GM10266 (cell line): ENCODE results near the gene RAB5IF.
A peak's percentile ranks its signal among the peaks of the same experiment; 100 is the strongest.

Source experiments
- DNase-seq: peaks from one replicate; pipeline ENCODE4 v3.0.0; 2012; ENCODE audit errors: extremely low spot score
- CTCF ChIP-seq: IDR thresholded peaks from 2 replicates; pipeline ENCODE4 v1.5.1; 2012; ENCODE audit warnings: mild to moderate bottlenecking, low read depth; ENCODE audit not compliant: control insufficient read depth, insufficient read depth; ENCODE audit errors: missing control alignments

Gene RAB5IF

GRCh38 chr20:36572701-36573102 is 32.9 kb upstream of the RAB5IF start:
- TF ChIP-seq CTCF: no peak
- DNase-seq: peak; percentile 49

- no peak for TF ChIP-seq CTCF
- DNase-seq: peak; percentile 100
Observed at GRCh38 chr20:36573103-36573797, 32.3 kb upstream of the RAB5IF start, which contains the start of gene TGIF2. Gene TGIF2, plus strand, starts transcription at chr20:36573597. Its CDS starts 5,178 bp downstream, at chr20:36578775.

- peak; percentile 74 for DNase-seq
Observed at GRCh38 chr20:36573798-36574365, 31.7 kb upstream of the RAB5IF start.

GRCh38 chr20:36574366-36575135 is 31.0 kb upstream of the RAB5IF start:
- DNase-seq: peak; percentile 57

More at GRCh38 chr20:36573798-36574365, 31.7 kb upstream of the RAB5IF start:
- no peak for TF ChIP-seq CTCF

GRCh38 chr20:36576081-36576445 is 29.5 kb upstream of the RAB5IF start:
- no peak for DNase-seq
- no peak for TF ChIP-seq CTCF

More at GRCh38 chr20:36574366-36575135, 31.0 kb upstream of the RAB5IF start:
- TF ChIP-seq CTCF: no peak

GRCh38 chr20:36578356-36579041 is 27.1 kb upstream of the RAB5IF start:
- no peak for TF ChIP-seq CTCF
- no peak for DNase-seq
